ENCODE results near the gene SHF.
A peak's percentile ranks its signal among the peaks of the same experiment; 100 is the strongest.

SHF gene

GRCh38 chr15:45199136-45199810 is 11.5 kb upstream of the SHF start:
- DNase-seq (ENCODE audit: low read depth in 3 of 3) = peak in 1 of 3 donors; percentile 22

GRCh38 chr15:45198337-45199135 is 10.8 kb upstream of the SHF start:
- peak; percentile 75 to 92 (median 84) for DNase-seq (ENCODE audit: low read depth in 3 of 3)

- DNase-seq (ENCODE audit: low read depth in 3 of 3) = no peak
Observed at GRCh38 chr15:45197512-45197911, 9.7 kb upstream of the SHF start.

DNA sequence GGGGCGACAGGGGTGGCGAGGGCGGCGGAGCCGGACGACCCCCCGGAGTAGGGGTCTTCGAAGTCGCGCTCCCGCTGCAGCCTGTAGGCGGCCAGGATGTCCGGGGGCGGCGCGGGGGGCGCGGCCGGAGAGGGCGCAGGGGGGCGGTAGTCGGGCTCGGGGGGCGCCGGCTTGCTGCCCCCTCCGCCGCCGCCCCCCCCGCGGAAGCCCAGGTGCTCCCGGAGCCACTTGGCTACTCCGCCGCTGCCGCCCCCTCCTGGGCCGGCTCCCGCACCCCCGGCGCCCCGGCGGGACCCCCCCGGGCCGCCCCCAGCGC is 230 bp downstream of the SHF start:
- no peak for DNase-seq (ENCODE audit: low read depth in 3 of 3)

GRCh38 chr15:45186771-45187577 is 792 bp downstream of the SHF start:
- DNase-seq (ENCODE audit: low read depth in 3 of 3) = no peak

DNA sequence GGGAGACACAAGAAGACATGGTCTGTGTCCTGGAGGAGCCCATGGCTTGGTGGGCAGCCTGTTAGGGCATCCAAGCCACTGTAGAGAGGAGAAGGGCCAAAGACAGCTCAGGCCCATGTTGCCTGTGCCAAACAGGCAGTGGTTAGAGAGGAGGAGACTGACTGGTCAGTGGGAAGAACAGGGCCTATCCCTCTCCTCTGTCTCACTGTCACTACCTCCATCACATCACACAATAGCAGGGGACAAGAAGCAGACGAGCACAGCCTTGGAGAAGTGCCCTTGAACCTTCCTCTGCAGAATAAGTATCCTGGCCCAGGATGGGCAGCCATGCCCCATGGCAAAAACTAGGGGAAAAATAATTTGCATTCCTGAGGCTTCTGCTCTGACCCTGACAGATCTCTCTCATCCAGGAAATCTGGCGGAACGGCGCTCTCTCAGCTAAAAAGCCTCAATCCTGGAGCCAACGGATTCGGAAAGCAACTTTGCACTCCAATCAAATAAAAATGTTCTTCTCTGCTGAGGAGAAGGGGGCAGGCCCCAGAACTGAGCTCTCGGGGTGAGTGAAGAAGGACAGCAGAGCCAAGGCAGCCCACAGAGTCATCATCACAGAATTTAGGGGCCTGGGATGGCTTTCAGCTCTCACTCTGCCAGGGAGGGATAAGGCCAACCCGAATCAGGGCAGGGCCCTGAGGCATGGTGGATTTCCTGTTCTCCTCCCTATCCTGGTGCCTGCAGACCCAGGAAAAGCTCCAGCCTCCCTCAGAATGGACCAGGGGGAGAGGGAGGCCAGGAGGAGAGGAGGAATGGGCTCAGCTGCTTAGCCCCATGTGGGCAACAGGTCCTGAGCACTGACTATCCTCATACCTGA is 1.6 kb downstream of the SHF start:
- no peak for DNase-seq (ENCODE audit: low read depth in 3 of 3)

DNA sequence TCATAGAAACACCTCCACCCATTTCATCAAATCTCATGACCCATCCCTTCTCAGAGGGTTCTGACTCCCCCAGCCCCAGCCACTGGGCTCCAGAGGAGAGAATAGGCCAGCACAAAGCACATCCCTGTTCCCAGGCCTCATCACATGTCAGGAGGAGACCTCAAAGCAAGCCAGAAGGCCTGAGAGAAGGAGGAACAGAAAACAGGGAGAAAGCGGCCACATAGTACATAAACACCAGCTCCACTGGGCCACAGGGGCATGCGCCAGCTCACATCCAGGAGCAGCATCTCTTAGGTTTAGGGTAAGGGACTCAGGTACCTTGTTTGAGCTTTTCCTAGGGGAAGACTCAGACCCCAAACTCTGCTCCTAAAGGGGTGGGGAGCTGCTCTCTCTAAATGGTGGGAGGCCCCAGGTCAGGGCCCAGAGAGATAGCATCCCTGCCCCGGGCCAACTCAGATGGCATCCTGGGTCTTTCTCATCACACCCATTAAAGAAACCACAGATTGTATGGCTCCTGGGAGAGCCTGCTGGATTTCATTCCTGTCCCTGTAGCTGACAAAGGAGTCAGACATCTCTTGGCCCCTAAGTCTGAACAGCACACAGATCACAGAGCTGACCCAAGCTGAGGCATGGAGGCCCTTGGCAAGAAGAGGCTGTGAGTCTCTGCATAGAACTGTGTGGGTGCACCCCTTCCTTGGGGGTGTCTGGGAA is 2.5 kb downstream of the SHF start:
- DNase-seq (ENCODE audit: low read depth in 3 of 3) = no peak

DNA sequence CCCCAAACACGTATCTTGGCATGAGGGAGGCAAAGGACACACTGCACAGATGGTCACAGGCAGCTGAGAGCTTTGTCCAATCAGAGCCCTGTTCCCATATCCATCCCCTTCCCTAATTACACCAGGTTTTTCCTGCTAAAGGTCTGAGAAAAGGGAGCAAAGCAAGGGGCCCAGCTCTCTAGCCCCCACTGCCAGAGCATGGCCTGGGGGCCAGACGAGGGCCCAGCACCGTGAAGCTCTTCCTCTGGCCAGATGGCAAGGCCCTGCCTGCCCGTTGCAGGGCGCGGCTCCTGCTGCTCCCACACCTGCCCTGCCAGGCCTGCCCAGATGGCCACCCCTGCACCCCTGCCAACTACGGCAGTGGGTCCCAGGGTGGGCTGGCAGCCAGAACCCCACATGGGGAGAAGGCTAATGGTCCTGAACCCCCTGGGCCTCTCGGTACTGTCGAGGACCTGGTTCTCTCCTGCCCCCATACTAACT is 3.2 kb downstream of the SHF start:
- no peak for DNase-seq (ENCODE audit: low read depth in 3 of 3)

DNA sequence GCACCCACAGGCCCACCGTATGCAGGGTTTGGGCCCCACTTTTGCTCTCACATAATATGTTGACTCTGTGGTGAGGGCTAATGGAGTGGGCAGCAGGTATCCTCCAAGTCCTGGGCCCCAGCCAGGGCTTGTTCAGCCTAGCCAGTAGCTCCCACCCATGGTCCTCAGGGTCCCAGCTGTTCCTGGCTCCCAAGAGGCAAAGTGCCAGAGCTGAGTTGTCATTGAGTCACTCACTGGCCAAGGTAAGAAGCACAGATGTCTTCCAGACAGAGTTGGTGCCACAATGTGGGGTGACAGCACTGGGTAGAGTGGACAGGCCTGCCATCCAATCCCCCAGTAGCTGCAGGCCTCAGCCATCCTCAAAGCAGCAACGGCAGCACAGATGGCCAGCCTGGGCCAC is 4.3 kb downstream of the SHF start:
- no peak for DNase-seq (ENCODE audit: low read depth in 3 of 3)

DNA sequence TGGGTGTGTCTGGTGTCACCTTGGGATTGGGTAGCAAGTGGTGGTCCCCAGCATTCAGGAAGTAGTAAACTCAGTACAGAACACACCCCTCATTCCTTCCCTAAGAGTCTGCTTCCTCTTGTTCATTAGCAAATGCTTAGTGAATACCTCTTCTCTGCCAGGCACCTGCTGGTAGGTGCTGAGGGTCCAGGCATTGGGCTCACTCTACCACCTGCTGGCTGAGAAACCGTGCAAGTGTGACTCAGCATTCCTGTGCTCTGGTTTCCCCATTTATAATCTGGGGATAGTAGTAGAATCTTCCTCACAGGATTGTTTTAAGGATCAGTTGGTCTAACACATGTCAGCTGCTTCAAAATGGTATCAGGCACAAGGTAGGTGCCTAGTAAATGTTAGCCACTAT is 4.8 kb downstream of the SHF start:
- DNase-seq (ENCODE audit: low read depth in 3 of 3) = no peak

GRCh38 chr15:45181491-45182285 is 6.1 kb downstream of the SHF start:
- DNase-seq (ENCODE audit: low read depth in 3 of 3) = no peak

DNA sequence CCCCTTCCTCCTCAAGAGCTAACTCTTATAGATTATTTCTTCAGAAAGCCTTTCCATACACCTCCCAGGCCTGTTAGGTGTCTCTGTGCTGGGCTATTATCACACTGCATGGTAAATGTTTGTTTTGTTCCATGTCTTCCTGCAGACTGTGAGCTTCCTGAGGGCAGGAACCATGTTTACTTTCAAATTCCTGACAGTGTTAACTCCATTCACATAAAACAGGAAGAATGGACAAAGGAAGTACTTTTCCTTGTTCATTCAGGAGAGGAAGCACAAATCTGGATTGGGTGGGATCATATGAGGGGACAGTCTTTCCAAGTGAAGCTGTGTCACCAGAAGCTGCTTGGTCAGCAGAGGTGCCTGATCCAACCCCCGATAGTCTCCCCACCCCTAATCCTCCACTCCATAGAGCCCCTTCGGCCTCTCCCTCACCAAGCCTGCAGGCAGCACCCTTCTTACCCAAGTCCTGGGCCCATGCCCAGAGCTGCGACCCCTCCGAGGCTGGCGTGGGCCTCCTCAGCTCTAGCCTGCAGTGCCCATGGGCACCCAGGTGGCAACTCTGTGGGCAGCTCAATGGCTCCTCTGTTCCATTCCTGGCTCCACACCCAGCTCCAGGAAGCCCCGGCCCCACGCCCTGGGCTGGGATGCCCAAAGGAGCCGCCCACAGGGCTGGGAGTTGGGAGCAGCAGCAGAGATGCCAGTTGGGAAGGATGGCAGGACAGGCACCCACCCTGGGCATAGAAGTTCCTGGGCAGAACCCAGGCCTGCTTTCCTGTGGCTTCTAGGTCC is 6.9 kb downstream of the SHF start:
- no peak for DNase-seq (ENCODE audit: low read depth in 3 of 3)

DNA sequence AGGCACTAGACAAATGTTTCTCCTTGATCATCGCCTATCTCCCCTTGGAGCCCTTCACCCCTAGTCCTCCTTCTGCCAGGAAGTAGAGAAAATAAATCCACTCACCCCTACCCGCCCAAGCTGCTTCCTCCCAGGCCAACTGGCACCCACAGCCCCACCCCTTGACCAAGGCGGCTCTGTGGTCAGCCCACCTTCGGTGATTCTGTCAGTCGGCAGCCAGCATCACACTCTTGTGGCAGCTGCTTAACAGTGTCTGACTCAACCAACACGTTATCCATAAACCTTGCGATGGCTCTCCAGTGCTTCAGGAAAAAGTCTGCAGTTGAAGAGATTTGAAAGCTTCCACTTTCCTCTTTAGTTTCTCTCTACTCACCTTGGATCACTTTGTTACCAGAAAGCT is 7.6 kb downstream of the SHF start:
- no peak for DNase-seq (ENCODE audit: low read depth in 3 of 3)

DNA sequence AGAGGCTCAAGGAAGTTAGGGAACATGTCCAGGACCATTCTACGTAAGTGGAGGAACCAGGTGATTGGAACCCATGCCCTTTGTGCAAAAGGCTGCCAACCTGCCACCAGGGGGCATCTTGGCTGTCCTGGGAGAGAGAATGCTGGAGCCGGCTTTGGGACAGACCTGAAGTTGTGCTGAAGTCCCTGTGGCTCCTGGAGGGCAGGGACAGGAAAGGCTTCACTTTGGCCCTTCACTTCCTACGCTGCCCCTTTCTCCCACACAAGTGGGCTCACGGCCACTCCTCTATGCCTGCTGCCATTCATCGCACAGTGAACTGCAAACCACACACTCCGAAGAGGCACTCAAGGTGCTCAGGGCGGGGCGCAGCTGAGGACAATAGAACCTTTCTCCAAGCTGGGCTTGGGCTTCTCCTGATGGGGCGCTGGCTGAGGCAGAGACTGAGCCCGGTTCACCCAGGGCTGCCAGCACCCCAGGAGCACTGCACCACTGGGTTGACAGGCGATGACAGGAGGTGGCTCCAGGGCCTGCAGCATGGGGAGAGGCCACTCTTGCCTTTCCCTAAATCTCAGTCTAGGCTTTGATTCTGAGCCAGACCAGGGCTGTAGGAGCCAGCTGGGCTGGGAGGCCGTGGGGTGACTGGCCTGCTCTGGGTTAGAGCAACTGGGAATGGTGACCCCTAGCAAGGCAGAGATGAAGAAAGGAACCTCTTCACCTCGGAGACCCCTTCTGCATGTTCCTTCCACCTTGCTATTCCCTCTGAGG is 8.4 kb downstream of the SHF start:
- peak in 1 of 3 donors; percentile 45 for DNase-seq (ENCODE audit: low read depth in 3 of 3)

- DNase-seq (ENCODE audit: low read depth in 3 of 3) = no peak
Observed at GRCh38 chr15:45177285-45177684, 10.5 kb downstream of the SHF start.

DNA sequence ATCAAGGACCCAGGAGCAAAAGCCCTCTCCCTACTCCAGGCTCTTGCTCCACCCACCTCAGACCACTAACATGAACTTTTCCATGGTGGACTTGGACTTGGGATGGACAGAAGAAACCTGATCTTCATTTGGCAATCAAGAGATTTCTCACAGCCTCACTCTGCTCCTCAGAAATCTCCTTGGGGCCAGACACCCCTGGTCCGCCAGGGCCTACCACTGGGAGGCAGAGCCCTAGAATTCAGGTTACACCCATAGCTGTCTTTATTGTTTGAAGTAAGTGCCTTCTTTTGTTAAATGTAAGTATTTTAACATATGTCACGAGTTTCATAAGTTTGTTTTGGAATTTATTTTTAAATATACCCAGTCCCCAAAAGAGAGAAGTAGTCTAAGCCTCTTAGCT is 13.2 kb downstream of the SHF start:
- no peak for DNase-seq (ENCODE audit: low read depth in 3 of 3)

DNA sequence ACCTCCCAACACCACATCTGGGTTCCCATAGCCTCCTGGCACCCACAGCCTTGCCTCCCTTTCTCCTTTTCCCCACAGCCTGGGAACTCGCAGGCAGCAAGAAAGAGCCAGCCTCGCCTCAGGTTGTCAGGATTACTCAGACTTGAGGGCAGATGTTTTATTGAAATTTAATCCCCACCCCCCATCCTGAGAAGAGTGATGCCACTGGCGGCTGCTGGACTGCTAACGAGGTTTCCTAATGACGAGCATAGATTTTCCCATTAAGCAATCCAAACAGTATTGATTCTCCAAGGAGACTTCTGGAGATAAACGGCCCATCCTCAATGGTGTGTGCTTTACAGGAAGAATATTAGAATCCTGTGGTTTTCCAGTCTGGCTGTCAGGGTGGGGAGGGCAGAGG is 13.7 kb downstream of the SHF start:
- DNase-seq (ENCODE audit: low read depth in 3 of 3) = no peak

DNA sequence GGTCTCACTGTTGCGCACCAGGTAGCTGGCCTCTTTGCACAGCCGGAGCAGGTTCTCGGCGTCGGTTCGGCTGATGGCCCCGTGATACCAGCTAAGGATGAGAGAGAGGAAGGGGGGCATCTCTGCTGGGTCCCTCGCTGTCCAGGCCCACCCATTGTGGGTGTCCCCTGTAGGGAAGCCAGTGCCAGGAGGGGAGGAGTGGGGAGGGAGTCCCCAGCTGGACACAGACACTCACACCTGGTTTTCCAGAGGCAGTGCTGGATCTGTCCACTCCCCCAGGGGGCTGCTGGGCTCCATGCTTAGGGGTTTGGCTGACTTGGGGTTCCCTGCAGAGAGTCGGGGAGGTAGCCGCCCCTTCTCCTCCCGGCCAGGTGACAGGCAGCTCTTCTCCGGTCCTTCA is 15.9 kb downstream of the SHF start:
- DNase-seq (ENCODE audit: low read depth in 3 of 3) = no peak

Measured in stimulated activated CD4-positive, alpha-beta T cell treated with anti-CD3 and anti-CD28 coated beads, TNF-alpha, amount 100 ng/mL, for 48 hours (primary cell).